Mucosa of descending colon (tissue), 3 donors: ENCODE data around the gene SLC13A5. TPM values are rescaled to one million over a fixed set of nuclear protein-coding genes. Genes with fewer than 3 reads are reported as not detected.

Source experiments
- ATAC-seq: fragments of 200-7000 bp; cut with Tn5 transposase; one replicate; pipeline ENCODE4 v1.9.1; 2020; ENCODE audit warnings: mild to moderate bottlenecking, moderate library complexity
- DNase-seq, 3 donors: peaks; one replicate each; pipeline ENCODE4 v3.0.0-alpha.2; 2020
- H3K36me3 ChIP-seq: fragments of 200-600 bp; one replicate; pipeline ENCODE4 v1.8.0; 2021; ENCODE audit warnings: low read depth, mild to moderate bottlenecking
- H3K4me1 ChIP-seq: fragments of 200-600 bp; one replicate; pipeline ENCODE4 v1.8.0; 2021; ENCODE audit warnings: low read depth, mild to moderate bottlenecking
- H3K4me3 ChIP-seq: fragments of 200-600 bp; one replicate; pipeline ENCODE4 v1.8.0; 2021; ENCODE audit warnings: mild to moderate bottlenecking
- H3K9me3 ChIP-seq: fragments of 200-600 bp; one replicate; pipeline ENCODE4 v1.8.0; 2021; ENCODE audit warnings: mild to moderate bottlenecking
- intact Hi-C, 2 donors: fragments of 100-400 bp; cut with DNase I in 1 of 2; cut with micrococcal nuclease in 1 of 2; formaldehyde crosslinking; loops; one replicate each; pipeline versions ENCODE4 v1.11.0 to v1.11.1; 2022; cut with DNase I, micrococcal nuclease
- long read RNA-seq, 2 donors: library from polyadenylated mRNA; unstranded; transcript quantifications; one replicate each; pipeline ENCODE4 v2.0.0, GENCODE V29; 2019 to 2021
- total RNA-seq, 3 donors: library from RNA; stranded (reverse); fragmentation: NEBNext Ultra II Directional in 2 of 3; extraction: Animal tissue kit (Norgen Biotek cat#: 25700) in 2 of 3; gene quantifications; one replicate each; pipeline versions ENCODE4 v1.2.1 to v1.2.4, GENCODE V29; 2021 to 2023
- TF ChIP-seq, protein P1 (sequence below): fragments of 200-600 bp; IDR thresholded peaks from one replicate; pipeline ENCODE4 v1.8.0; 2022; ENCODE audit warnings: antibody characterized with exemption, mild to moderate bottlenecking
- donor health status: DM: no; HTN: no; CAD: no; lungs with moderate emphysema.
- donor health status: DM: no; HTN: no; CAD: no.
- donor health status: DM: no; HTN: yes; CAD: no.

SLC13A5 gene
- not detected for total RNA-seq
- long read RNA-seq, donor 1, result 0 reads
- long read RNA-seq, donor 2, result 0 reads

DNA sequence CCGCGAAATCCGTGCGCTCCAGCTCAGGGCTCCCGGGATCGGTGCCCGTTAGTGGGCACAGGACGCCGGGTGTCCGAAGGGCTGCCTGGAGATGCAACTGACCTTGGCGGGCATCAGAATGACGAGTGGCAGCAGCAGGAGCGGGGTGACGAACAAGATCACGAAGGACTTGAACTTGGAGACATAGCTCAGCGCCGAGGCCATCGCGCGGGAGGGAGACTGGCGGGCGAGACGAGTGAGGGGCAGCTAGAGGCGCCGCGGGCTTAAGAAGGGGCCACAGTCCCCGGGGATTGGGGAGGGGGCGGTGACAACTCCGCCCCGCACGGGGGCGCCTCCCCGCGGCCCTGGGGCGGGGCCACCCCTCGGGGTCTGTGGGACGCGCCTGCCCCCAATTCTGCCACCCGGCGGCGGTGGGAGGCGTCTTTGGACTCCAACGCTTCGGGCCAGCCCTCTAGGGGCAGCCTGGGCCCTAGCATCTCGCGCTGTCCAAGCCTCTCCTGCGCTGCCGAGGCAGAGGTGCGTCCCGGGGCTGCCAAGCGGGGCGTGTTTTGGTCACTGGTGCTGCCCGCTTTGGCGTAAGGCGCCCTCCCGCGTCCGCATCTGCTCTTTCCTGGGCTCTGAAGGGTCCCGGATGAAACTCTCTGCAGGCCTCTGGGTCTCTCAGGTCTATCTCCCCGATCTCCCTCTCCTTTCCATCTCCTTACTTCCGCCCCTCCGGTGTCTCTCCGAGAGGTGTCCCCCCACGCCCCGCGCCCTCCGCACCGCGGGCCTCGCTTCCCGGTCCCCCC, at the start of gene SLC13A5:
SLC13A5 (minus strand) TSS at position 240 of the 788 bp plus-strand sequence; CDS start at position 204, 36 bp downstream.
- Histone ChIP-seq H3K4me3 (no peak within 1 kb of the TSS), H3K36me3 (no peaks in the 10 kb centered on the region), H3K9me3 (no peaks in the 10 kb centered on the region), H3K4me1 (no peaks in the 10 kb centered on the region)
- intact Hi-C loops, result no loop called here
- DNase-seq (no peak), ATAC-seq (peak; percentile 9)
- TF ChIP-seq, protein P1, sequence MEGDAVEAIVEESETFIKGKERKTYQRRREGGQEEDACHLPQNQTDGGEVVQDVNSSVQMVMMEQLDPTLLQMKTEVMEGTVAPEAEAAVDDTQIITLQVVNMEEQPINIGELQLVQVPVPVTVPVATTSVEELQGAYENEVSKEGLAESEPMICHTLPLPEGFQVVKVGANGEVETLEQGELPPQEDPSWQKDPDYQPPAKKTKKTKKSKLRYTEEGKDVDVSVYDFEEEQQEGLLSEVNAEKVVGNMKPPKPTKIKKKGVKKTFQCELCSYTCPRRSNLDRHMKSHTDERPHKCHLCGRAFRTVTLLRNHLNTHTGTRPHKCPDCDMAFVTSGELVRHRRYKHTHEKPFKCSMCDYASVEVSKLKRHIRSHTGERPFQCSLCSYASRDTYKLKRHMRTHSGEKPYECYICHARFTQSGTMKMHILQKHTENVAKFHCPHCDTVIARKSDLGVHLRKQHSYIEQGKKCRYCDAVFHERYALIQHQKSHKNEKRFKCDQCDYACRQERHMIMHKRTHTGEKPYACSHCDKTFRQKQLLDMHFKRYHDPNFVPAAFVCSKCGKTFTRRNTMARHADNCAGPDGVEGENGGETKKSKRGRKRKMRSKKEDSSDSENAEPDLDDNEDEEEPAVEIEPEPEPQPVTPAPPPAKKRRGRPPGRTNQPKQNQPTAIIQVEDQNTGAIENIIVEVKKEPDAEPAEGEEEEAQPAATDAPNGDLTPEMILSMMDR, result no peak

DNA sequence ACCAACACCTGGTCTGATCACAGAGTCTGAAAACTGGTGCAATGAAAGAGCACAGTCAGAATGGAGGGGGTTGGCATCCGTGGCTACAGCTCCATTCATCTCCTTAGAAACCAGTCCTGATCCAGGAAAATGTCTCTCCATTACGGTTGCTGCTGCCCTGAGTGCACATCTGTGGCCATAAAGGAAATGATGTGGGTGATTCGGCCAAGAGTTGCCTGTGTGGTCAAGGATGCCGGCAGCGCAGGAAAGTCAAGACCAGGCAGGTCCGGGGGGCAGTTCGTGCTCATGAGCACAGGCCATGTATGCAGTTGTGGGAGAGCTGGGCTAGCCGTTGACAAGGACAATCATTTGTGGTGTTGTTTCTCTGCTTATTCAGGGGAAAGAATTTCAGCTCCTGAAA, 48.6 kb upstream of the SLC13A5 start:
- Histone ChIP-seq H3K4me1 (no peaks in the 10 kb centered on the region), H3K4me3 (no peak overlapping the region), H3K36me3 (no peaks in the 10 kb centered on the region), H3K9me3 (no peaks in the 10 kb centered on the region)
- intact Hi-C loops, result no loop called here
- no peak for DNase-seq
- ATAC-seq, result no peak
- TF ChIP-seq, protein P1, result no peak

DNA sequence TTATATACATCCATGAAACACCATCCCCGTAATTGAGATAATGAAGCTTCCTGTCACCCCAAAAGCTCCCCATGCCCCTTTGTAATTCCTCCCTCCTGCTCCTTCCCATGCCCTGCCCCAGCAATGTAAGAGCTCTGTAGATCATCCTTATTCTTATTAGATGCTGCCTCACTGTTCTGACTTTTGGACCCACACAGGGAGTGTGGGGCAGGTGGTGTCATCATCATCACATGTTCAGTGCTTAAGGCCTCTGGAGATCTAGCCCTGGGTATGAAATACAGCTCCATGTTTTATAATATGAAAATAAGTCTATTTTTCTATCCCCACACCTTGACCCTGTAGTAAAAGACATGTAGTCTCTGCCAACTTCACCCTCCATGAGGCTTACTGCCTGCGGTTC, 44.6 kb upstream of the SLC13A5 start:
- TF ChIP-seq, protein P1, result no peak
- no peak for DNase-seq
- Histone ChIP-seq H3K4me3 (no peak overlapping the region), H3K9me3 (no peaks in the 10 kb centered on the region), H3K4me1 (peaks cover 2% of the 10 kb centered on the region), H3K36me3 (no peaks in the 10 kb centered on the region)
- no peak for ATAC-seq
- intact Hi-C loops, result no loop called here

DNA sequence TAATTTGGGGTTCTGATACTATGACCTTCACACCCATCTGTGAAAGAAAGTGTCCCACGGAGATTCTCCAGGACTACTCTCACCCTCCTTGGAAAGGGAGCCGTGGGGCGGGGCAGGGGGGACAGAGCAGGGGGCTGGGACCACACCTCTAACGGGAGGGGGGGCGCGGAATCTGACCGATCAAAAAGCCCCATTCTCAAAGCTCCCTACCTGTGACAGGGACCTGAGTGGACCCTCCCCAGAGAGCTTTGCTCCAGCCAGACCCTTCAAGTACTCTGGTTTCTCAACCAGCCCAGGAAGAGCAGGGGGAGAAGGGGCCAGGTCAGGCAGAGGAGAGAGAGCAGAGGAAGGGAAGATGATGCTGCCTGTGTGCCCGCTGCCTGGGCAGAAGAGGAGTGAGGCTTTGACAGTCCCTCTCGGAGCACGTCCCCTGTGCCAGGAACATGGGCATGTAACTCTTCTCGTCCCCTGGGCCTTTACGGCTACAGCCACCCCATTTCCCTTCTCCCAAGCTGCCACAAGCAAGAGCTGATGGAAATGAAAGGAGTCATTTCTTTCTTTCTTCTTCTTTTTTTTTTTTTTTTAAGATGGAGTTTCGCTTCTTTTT, 43.4 kb upstream of the SLC13A5 start:
- no peaks in the 10 kb centered on the region for H3K9me3 ChIP-seq
- TF ChIP-seq, protein P1, result no peak
- peaks cover 2% of the 10 kb centered on the region for H3K4me1 ChIP-seq
- intact Hi-C loops, result no loop called here
- DNase-seq, result no peak
- ATAC-seq, result peak; percentile 8
- H3K36me3 ChIP-seq, result no peaks in the 10 kb centered on the region
- H3K4me3 ChIP-seq, result peak overlapping the region; percentile 10

DNA sequence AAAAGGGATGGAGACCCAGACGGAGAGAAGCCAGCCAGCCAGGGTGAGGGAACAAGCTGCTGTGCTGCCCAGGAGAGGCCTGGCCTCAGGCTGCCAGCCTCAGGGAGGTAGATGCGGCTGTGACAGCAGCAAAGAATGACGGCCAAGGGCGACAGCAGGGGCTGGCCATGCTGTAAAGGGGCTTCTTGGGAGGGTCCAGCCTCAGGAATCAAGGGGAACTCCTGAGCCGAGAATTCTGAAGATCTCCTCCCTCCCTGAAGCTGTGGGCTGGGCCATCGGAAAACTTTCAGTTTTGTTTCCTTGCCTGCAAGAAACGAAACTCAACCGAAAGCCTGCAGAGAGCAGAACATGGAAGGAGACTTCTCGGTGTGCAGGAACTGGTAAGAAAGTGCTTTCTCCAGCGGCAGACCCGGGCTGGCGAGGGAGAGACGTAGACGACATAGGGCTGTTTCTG, 42.6 kb upstream of the SLC13A5 start, which contains the start of gene XAF1:
XAF1 (plus strand) TSS at position 316 of the 454 bp plus-strand sequence; CDS start at position 349, 33 bp downstream.
- Histone ChIP-seq H3K36me3 (no peaks in the 10 kb centered on the region), H3K9me3 (no peaks in the 10 kb centered on the region), H3K4me3 (peak within 1 kb of the TSS; percentile 10), H3K4me1 (peaks cover 2% of the 10 kb centered on the region)
- TF ChIP-seq, protein P1, result no peak
- intact Hi-C loops, result no loop called here
- DNase-seq (peak in 2 of 3 donors; percentile 55 to 64), ATAC-seq (peak; percentile 87)
